ENCODE measurements around the gene UTP15. TPM values are rescaled to one million over a fixed set of nuclear protein-coding genes. Genes with fewer than 3 reads are reported as not detected.

Gene UTP15
- total RNA-seq, 1 donor, result 88.5 TPM

- Histone ChIP-seq H3K4me1 (ENCODE audit: insufficient read depth, low read length) (peaks cover 12% of the 10 kb centered on the region), H3K27me3 (ENCODE audit: insufficient read depth, low read length) (peaks cover 39% of the 10 kb centered on the region), H3K4me3 (ENCODE audit: low read length) (peak overlapping the region; percentile 18), H3K9me3 (ENCODE audit: low read depth, low read length) (no peaks in the 10 kb centered on the region)
These were observed 59.9 kb downstream of the UTP15 start for GRCh38 chr5:73625372-73625943.

GRCh38 chr5:73625944-73626811 lies 60.6 kb downstream of the UTP15 start, which contains the start of gene ARHGEF28:
Gene ARHGEF28 (plus strand): TSS chr5:73626196. CDS start chr5:73684852, 58,656 bp downstream.
- Histone ChIP-seq H3K4me3 (ENCODE audit: low read length) (peak within 1 kb of the TSS; percentile 18), H3K9me3 (ENCODE audit: low read depth, low read length) (no peaks in the 10 kb centered on the region), H3K27me3 (ENCODE audit: insufficient read depth, low read length) (peaks cover 44% of the 10 kb centered on the region), H3K4me1 (ENCODE audit: insufficient read depth, low read length) (peaks cover 12% of the 10 kb centered on the region)

DNA sequence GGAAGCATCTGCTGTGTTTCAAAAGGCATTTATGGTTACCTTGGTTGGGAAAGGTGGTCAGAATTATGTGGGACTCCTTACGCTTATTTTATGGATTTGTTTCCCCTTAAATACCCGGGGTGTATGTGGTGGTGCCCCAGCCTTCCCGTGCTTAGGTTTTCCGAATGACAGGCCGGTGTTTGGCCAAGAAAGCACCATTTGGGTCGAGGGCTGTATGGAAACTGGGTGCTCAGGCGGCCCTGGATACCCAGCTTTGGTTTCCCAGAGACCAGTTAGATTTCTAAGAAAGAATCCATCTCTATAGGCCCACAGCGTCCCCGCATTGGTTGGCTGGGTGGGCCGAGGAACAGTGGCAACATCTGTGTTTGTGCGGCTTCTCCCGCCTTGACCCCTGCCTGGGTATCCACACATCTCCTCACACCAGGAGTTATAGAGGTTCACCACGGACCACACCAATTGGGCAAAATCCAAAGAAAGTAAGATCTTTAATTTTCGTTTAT lies 61.3 kb downstream of the UTP15 start:
- Histone ChIP-seq H3K4me3 (ENCODE audit: low read length) (no peak overlapping the region), H3K9me3 (ENCODE audit: low read depth, low read length) (no peaks in the 10 kb centered on the region), H3K4me1 (ENCODE audit: insufficient read depth, low read length) (peaks cover 12% of the 10 kb centered on the region), H3K27me3 (ENCODE audit: insufficient read depth, low read length) (peaks cover 44% of the 10 kb centered on the region)

- H3K27me3 ChIP-seq (ENCODE audit: insufficient read depth, low read length), result peaks cover 36% of the 10 kb centered on the region
- H3K4me3 ChIP-seq (ENCODE audit: low read length), result no peak overlapping the region
- no peaks in the 10 kb centered on the region for H3K9me3 ChIP-seq (ENCODE audit: low read depth, low read length)
- peaks cover 12% of the 10 kb centered on the region for H3K4me1 ChIP-seq (ENCODE audit: insufficient read depth, low read length)
These were observed 63.9 kb downstream of the UTP15 start for GRCh38 chr5:73629456-73629855.

DNA sequence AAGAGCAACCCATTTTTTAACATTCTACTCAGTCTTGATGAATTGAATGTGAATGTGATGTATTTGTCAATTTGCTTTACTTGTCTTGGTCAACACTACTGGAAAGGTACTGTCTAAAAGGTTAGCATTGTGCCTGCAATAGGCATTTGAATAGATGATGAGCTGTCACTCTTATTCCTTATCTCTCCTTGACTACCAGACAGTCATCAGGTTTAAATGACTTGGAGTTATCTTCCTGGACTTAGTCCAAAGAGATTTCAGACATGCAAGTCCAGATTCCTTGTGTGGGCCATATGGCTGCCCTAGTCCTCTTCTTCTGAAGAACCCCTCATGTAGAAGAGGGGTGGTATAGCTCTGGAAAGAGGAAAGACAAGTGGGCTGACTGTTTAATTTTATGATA lies 65.2 kb downstream of the UTP15 start:
- peaks cover 7% of the 10 kb centered on the region for H3K4me1 ChIP-seq (ENCODE audit: insufficient read depth, low read length)
- no peaks in the 10 kb centered on the region for H3K9me3 ChIP-seq (ENCODE audit: low read depth, low read length)
- H3K27me3 ChIP-seq (ENCODE audit: insufficient read depth, low read length), result peaks cover 31% of the 10 kb centered on the region
- H3K4me3 ChIP-seq (ENCODE audit: low read length), result no peak overlapping the region

GRCh38 chr5:73631500-73631899 lies 66.0 kb downstream of the UTP15 start:
- Histone ChIP-seq H3K4me1 (ENCODE audit: insufficient read depth, low read length) (peaks cover 2% of the 10 kb centered on the region), H3K4me3 (ENCODE audit: low read length) (no peak overlapping the region), H3K9me3 (ENCODE audit: low read depth, low read length) (no peaks in the 10 kb centered on the region), H3K27me3 (ENCODE audit: insufficient read depth, low read length) (peaks cover 27% of the 10 kb centered on the region)

Other genes with a start within 250 kb of the UTP15 start
- 0.10 TPM for gene FOXD1, start 117.0 kb upstream of the UTP15 start, total RNA-seq
- 456 TPM for gene BTF3, start 67.3 kb upstream of the UTP15 start, total RNA-seq
- gene ANKRA2, start 104 bp upstream of the UTP15 start, total RNA-seq, result 39.0 TPM
- 0.63 TPM for gene ARHGEF28, start 60.5 kb downstream of the UTP15 start, total RNA-seq

Measured in mononuclear cell (primary cell).